Left lung (tissue), 10 donors: ENCODE data around the gene NFIX. TPM values are rescaled to one million over a fixed set of nuclear protein-coding genes. Genes with fewer than 3 reads are reported as not detected.

Experiments
- ATAC-seq: fragments of 200-7000 bp; cut with Tn5 transposase; one replicate; pipeline ENCODE4 v1.9.1; 2020; ENCODE audit warnings: moderate library complexity
- DNase-seq, 4 donors: peaks; one replicate each; pipeline ENCODE4 v3.0.0-alpha.2; 2013 to 2020
- H3K27ac ChIP-seq, 2 donors: fragments of 200-600 bp; sonication (generic) in 1 of 2; one replicate each; pipeline versions ENCODE4 v1.5.0 to v1.8.0; 2020 to 2021
- H3K27me3 ChIP-seq, 2 donors: fragments of 200-600 bp; sonication (generic) in 1 of 2; one replicate each; pipeline versions ENCODE4 v1.5.0 to v1.8.0; 2020 to 2021
- H3K36me3 ChIP-seq, 2 donors: fragments of 200-600 bp; sonication (generic) in 1 of 2; one replicate each; pipeline versions ENCODE4 v1.5.0 to v1.8.0; 2020 to 2021
- H3K4me1 ChIP-seq, 2 donors: fragments of 200-600 bp; one replicate each; pipeline ENCODE4 v1.8.0; 2021
- H3K4me3 ChIP-seq, 2 donors: fragments of 200-600 bp; sonication (generic) in 1 of 2; one replicate each; pipeline versions ENCODE4 v1.5.0 to v1.8.0; 2020 to 2021; ENCODE audit warnings: mild to moderate bottlenecking in 1 of 2
- H3K9me3 ChIP-seq, 2 donors: fragments of 200-600 bp; sonication (generic) in 1 of 2; one replicate each; pipeline versions ENCODE4 v1.5.0 to v1.8.0; 2020 to 2021
- intact Hi-C, 2 donors: fragments of 100-400 bp; cut with DNase I; formaldehyde crosslinking; loops; one replicate each; pipeline versions ENCODE4 v1.11.2 to v1.14.2; 2022
- polyA plus RNA-seq, 6 donors: library from polyadenylated mRNA; unstranded; fragments of 120-200 nt; gene quantifications; one replicate each; pipeline ENCODE4 v1.2.1, GENCODE V29; 2013; ENCODE audit not compliant: insufficient read length in 6 of 6
- total RNA-seq, 2 donors: library from RNA; stranded (reverse); fragmentation: NEBNext Ultra II Directional; extraction: Animal tissue kit (Norgen Biotek cat#: 25700); gene quantifications; one replicate each; pipeline ENCODE4 v1.2.1, GENCODE V29; 2021
- TF ChIP-seq, protein P1 (sequence below), 2 donors: fragments of 200-600 bp; sonication (generic) in 1 of 2; IDR thresholded peaks; one replicate each; pipeline versions ENCODE4 v1.5.0 to v1.8.0; 2021; ENCODE audit warnings: antibody characterized with exemption in 2 of 2
- donor health status: DM: no; HTN: yes; CAD: no.
- donor health status: DM: no; HTN: no; CAD: no.

The NFIX gene
- total and polyA plus RNA-seq, 8 donors, result 92.6 to 237 (median 123) TPM

DNA sequence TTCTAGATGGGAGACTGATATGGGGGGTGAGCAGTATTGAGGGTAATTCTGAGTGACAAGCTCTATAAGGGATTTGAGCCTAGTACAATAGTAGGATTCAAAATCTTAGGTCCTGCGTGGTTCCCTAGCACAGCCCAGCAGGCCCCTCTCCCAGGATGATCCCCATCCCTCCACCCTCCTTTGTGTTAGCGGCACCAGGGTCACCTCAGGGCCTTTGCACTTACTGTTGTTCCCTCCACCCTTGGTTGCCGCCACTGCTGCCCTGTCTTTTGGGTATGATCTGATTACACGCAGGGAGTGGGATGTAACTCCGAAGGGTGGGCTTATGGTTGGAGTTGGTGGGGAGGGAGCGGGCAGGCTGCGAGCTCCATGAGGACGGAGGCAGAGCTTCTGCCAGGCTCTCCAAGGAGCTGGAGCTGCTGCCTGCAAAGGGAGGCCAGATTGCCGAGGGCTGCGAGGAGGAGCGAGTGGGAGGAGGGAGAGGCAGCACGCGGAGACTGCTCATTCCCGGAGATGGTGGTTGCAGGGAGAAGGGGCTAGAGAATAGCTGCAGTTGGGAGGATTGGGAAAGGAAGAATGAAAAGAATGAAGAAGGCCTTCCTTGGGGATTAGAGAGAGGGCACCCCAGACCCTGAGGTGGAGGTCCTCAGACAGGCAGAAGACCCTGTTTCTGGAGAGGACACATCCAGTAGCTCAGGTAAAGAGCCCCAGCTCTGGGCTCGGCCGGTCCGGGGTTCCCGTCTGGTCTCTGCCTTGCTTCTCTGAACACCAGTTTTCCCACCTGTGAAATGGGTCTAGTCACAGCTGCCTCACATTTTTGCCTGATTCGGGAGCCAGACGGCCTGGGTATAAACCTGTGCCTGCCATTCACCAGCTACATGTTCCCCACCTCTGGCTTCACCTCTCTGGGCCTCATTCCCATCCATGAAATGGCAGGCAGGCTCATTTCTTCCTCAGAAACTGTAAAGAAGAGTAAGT lies 128.0 kb downstream of the NFIX start:
- intact Hi-C loops, result no loop called here
- Histone ChIP-seq H3K36me3 (peaks cover 0 to 28% of the 10 kb centered on the region in 2 donors), H3K27ac (no peak overlapping the region), H3K4me1 (peaks cover 12 to 25% of the 10 kb centered on the region in 2 donors), H3K27me3 (no peaks in the 10 kb centered on the region), H3K9me3 (no peaks in the 10 kb centered on the region), H3K4me3 (no peak overlapping the region)
- ATAC-seq (no peak), DNase-seq (no peak)
- TF ChIP-seq, protein P1, sequence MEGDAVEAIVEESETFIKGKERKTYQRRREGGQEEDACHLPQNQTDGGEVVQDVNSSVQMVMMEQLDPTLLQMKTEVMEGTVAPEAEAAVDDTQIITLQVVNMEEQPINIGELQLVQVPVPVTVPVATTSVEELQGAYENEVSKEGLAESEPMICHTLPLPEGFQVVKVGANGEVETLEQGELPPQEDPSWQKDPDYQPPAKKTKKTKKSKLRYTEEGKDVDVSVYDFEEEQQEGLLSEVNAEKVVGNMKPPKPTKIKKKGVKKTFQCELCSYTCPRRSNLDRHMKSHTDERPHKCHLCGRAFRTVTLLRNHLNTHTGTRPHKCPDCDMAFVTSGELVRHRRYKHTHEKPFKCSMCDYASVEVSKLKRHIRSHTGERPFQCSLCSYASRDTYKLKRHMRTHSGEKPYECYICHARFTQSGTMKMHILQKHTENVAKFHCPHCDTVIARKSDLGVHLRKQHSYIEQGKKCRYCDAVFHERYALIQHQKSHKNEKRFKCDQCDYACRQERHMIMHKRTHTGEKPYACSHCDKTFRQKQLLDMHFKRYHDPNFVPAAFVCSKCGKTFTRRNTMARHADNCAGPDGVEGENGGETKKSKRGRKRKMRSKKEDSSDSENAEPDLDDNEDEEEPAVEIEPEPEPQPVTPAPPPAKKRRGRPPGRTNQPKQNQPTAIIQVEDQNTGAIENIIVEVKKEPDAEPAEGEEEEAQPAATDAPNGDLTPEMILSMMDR (IDR thresholded peaks at IDR 0.05), result no peak

DNA sequence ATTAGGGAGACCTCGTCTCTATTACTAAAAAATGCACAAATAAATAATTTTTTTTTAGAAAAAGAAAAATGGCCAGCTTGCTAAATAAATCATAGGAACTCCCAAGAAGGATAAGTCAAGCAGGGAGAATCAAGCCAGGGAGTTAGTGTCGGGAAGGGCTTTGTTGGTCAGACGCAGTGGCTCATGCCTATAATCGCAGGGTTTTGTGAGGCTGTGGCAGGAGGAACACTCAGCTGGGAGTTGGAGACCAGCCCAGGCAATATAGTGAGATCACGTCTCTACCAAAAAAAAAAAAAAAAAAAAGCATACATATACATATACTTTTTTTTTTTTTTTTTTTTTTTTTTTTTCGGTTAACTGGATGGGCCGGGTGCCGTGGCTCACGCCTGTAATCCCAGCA lies 131.8 kb downstream of the NFIX start:
- no peaks in the 10 kb centered on the region for H3K4me1 ChIP-seq
- intact Hi-C loops, result no loop called here
- H3K36me3 ChIP-seq, result peaks cover 0 to 21% of the 10 kb centered on the region in 2 donors
- H3K9me3 ChIP-seq, result no peaks in the 10 kb centered on the region
- H3K4me3 ChIP-seq, result no peak overlapping the region
- ATAC-seq (no peak), DNase-seq (no peak)
- no peaks in the 10 kb centered on the region for H3K27me3 ChIP-seq
- H3K27ac ChIP-seq, result no peak overlapping the region
- TF ChIP-seq, protein P1 (IDR thresholded peaks at IDR 0.05), result no peak

DNA sequence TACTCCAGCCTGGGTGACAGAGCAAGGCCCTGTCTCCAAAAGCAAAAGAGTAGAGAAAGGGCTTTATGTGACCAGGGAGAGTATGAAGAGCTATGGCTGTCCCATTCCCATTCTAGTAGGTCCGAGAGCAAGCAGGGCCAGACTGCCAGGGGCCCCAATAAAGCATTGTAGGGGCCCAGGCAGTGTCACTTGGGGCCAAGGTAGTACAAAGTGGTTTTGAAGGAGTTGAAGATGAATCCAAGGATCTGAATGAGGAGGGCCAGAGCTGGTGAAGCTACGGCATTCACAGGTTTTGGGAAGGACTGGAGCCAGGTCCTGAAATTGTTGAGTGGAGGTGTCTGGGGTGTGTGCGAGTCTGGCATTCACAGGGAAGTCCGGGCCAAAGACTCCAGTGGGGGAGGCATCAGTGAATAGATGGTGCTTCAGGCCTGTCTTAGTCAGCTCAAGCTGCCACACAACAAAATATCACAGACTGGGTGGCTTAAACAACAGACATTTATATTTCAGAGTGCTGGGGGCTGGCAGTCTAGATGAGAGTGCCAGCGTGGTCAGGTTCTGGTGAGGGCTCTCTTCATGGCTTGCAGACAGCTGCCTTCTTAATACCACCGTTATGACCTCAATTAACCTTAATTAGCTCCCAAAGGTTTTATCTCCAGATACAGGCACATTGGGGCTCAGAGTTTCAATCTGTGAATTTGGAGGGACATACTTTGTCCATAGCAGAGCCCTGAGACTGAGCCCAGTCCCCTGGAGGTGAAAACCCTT lies 132.7 kb downstream of the NFIX start:
- no peaks in the 10 kb centered on the region for H3K9me3 ChIP-seq
- H3K27me3 ChIP-seq, result no peaks in the 10 kb centered on the region
- H3K36me3 ChIP-seq, result peaks cover 0 to 20% of the 10 kb centered on the region in 2 donors
- H3K27ac ChIP-seq, result peak overlapping the region in 1 of 2 donors; percentile 13
- H3K4me3 ChIP-seq, result no peak overlapping the region
- TF ChIP-seq, protein P1 (IDR thresholded peaks at IDR 0.05), result no peak
- intact Hi-C loops, result no loop called here
- peaks cover 0 to 3% of the 10 kb centered on the region in 2 donors for H3K4me1 ChIP-seq
- ATAC-seq (peak; percentile 8), DNase-seq (no peak)

DNA sequence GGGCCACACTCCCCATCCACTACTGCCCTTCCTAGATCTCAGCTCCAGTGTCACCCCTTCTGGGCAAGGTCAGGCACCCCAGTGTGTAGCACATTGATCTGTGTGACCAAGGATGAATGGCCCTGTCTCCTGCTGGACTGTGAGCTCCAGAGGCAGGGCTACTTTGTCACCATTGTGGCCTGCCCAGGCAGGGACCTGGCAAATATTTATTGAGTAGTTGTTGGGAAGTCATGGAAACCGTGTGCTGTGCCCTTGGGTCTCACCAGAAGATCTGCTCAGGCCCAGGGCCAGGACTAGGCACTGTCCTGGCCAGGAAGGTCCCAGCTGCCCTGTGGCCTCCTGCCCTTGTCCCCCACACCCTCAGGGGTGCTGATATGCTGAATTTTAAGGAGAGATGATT lies 133.3 kb downstream of the NFIX start:
- ATAC-seq, result peak; percentile 70
- Histone ChIP-seq H3K27me3 (no peaks in the 10 kb centered on the region), H3K27ac (peak overlapping the region in 1 of 2 donors; percentile 13), H3K9me3 (no peaks in the 10 kb centered on the region), H3K36me3 (peaks cover 0 to 16% of the 10 kb centered on the region in 2 donors), H3K4me1 (peaks cover 0 to 7% of the 10 kb centered on the region in 2 donors), H3K4me3 (no peak overlapping the region)
- intact Hi-C loops, result no loop called here
- TF ChIP-seq, protein P1 (IDR thresholded peaks at IDR 0.05), result no peak
- no peak for DNase-seq

DNA sequence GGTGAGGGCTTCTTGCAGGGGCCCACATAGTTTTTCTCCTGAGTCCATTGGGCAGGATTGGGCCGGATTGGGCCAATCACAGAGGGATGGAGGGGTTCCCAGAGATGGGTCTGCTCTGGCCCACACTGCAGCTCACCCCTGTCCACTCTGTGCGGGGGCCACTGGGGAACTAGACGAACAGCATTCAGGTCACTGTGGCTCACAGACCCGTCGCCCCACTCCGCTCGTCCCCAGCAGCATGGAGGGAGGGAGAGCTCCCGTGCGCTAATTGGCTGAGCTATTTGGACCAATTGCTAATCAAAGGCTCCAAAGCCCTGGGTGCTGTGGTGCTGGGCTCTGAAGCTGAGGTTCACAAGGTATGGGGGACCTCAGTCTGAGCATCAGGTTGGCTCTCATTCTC lies 134.1 kb downstream of the NFIX start:
- H3K4me3 ChIP-seq, result no peak overlapping the region
- H3K27ac ChIP-seq, result no peak overlapping the region
- H3K9me3 ChIP-seq, result no peaks in the 10 kb centered on the region
- TF ChIP-seq, protein P1 (IDR thresholded peaks at IDR 0.05), result no peak
- no peak for DNase-seq
- intact Hi-C loops, result no loop called here
- H3K4me1 ChIP-seq, result peaks cover 0 to 14% of the 10 kb centered on the region in 2 donors
- no peaks in the 10 kb centered on the region for H3K27me3 ChIP-seq
- ATAC-seq, result no peak
- peaks cover 0 to 15% of the 10 kb centered on the region in 2 donors for H3K36me3 ChIP-seq
